ENCODE results near the gene ADGRL3.

GRCh38 chr4:61580721-61581377 lies 380.7 kb downstream of the ADGRL3 start:
- TF ChIP-seq, protein P1, sequence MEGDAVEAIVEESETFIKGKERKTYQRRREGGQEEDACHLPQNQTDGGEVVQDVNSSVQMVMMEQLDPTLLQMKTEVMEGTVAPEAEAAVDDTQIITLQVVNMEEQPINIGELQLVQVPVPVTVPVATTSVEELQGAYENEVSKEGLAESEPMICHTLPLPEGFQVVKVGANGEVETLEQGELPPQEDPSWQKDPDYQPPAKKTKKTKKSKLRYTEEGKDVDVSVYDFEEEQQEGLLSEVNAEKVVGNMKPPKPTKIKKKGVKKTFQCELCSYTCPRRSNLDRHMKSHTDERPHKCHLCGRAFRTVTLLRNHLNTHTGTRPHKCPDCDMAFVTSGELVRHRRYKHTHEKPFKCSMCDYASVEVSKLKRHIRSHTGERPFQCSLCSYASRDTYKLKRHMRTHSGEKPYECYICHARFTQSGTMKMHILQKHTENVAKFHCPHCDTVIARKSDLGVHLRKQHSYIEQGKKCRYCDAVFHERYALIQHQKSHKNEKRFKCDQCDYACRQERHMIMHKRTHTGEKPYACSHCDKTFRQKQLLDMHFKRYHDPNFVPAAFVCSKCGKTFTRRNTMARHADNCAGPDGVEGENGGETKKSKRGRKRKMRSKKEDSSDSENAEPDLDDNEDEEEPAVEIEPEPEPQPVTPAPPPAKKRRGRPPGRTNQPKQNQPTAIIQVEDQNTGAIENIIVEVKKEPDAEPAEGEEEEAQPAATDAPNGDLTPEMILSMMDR (IDR thresholded peaks at IDR 0.05), result no peak
- no peak for TF ChIP-seq POLR2A (IDR thresholded peaks at IDR 0.05)
